DND-41 (cell line): ENCODE results near the gene PRR7.

ENCODE experiments used
- CTCF ChIP-seq: IDR thresholded peaks from 2 replicates; pipeline ENCODE4 v1.5.1; 2012; ENCODE audit warnings: borderline replicate concordance, low read length, moderate library complexity, mild to moderate bottlenecking; ENCODE audit not compliant: poor library complexity, severe bottlenecking; ENCODE audit errors: extremely low read depth
- EZH2 ChIP-seq: IDR thresholded peaks from 3 replicates; pipeline ENCODE4 v1.6.1; 2012; ENCODE audit warnings: borderline replicate concordance, low read depth, mild to moderate bottlenecking, moderate library complexity, low read length, inconsistent platforms; ENCODE audit not compliant: severe bottlenecking

DNA sequence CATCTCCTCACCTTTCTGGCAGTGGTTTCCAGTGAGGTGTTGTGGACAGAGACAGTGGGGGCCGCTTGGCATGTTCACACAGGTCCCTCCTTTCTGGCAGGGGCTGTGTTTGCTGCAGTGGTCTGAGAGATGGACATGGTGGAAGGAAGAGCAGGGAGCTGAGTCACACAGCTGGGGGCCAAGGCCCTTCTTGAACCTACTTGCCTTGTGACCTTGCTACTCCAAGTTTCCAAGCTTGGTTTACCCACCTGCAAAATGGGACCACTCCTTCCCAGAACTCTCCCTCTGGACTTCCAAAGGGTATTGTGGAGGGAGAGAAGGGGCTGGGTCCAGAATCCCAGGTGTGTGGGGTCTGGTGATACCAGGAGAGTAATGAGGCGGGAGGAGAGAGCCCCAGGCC lies 41.3 kb upstream of the PRR7 start:
- TF ChIP-seq CTCF = no peak
- no peak for TF ChIP-seq EZH2
